ENCODE results near the gene SEPTIN1. TPM values are rescaled to one million over a fixed set of nuclear protein-coding genes. Genes with fewer than 3 reads are reported as not detected.
"Not testable (repeated sequence)": the region's sequence is repeated elsewhere in the genome, so short reads cannot be mapped to it uniquely, and the experiment has no call there.

SEPTIN1 gene
- total RNA-seq, 1 experiment from 2014 or later = 7.6 TPM

- ChIA-PET POLR2A (ENCODE audit: unreplicated experiment) (no interaction called here), CTCF (no interaction called here)
- no peak for TF ChIP-seq EZH2 (IDR thresholded peaks at IDR 0.05; ENCODE audit: low read depth)
- no peak for TF ChIP-seq CTCF (conservative IDR thresholded peaks at IDR 0.05)
- BruUV-seq (replicated peaks) = no TSS peak
- Histone ChIP-seq H3K9me2 (ENCODE audit: insufficient read depth) (no peaks in the 10 kb centered on the region), H3K27ac (no peak overlapping the region), H3K27me3 (ENCODE audit: insufficient read depth, low read depth) (no peaks in the 10 kb centered on the region), H3K79me2 (ENCODE audit: low read depth) (peaks cover 2% of the 10 kb centered on the region), H3K4me3 (no peak overlapping the region), H3K9me3 (ENCODE audit: insufficient read depth, low read depth) (no peaks in the 10 kb centered on the region), H3K4me2 (no peak overlapping the region), H2AFZ (no peak overlapping the region), H4K20me1 (ENCODE audit: insufficient read depth) (no peaks in the 10 kb centered on the region; the same call in 1 of the 2 replicates), H3K36me3 (ENCODE audit: low read depth) (peaks cover 13% of the 10 kb centered on the region; the same call in 1 of the 2 replicates), H3K4me1 (replicated peaks; ENCODE audit: insufficient read depth) (no peaks in the 10 kb centered on the region), H3F3A (ENCODE audit: insufficient read depth, low read depth) (peaks cover 24% of the 10 kb centered on the region; the same call in 1 of the 2 replicates)
- no peak for DNase-seq
- intact Hi-C loops (cut with micrococcal nuclease; ENCODE audit: unreplicated experiment) = no loop called here
These were observed 34.2 kb downstream of the SEPTIN1 start for GRCh38 chr16:30348113-30348512.

GRCh38 chr16:30346286-30346685 lies 36.1 kb downstream of the SEPTIN1 start:
- Histone ChIP-seq H2AFZ (no peak overlapping the region), H4K20me1 (ENCODE audit: insufficient read depth) (no peaks in the 10 kb centered on the region), H3K4me2 (no peak overlapping the region), H3K9me3 (ENCODE audit: insufficient read depth, low read depth) (no peaks in the 10 kb centered on the region), H3K4me3 (no peak overlapping the region), H3K4me1 (replicated peaks; ENCODE audit: insufficient read depth) (no peaks in the 10 kb centered on the region), H3K79me2 (ENCODE audit: low read depth) (no peaks in the 10 kb centered on the region), H3F3A (ENCODE audit: insufficient read depth, low read depth) (peaks cover 24% of the 10 kb centered on the region; the same call in 1 of the 2 replicates), H3K27me3 (ENCODE audit: insufficient read depth, low read depth) (no peaks in the 10 kb centered on the region), H3K36me3 (ENCODE audit: low read depth) (peaks cover 8% of the 10 kb centered on the region; the same call in 1 of the 2 replicates), H3K9me2 (ENCODE audit: insufficient read depth) (no peaks in the 10 kb centered on the region), H3K27ac (no peak overlapping the region)
- ChIA-PET POLR2A (ENCODE audit: unreplicated experiment) (no interaction called here), CTCF (no interaction called here)
- no peak for TF ChIP-seq EZH2 (IDR thresholded peaks at IDR 0.05; ENCODE audit: low read depth)
- no peak for TF ChIP-seq CTCF (conservative IDR thresholded peaks at IDR 0.05)
- intact Hi-C loops (cut with micrococcal nuclease; ENCODE audit: unreplicated experiment) = no loop called here
- BruUV-seq (replicated peaks) = no TSS peak
- no peak for DNase-seq

- H3F3A ChIP-seq (ENCODE audit: insufficient read depth, low read depth); POLR2A ChIA-PET (ENCODE audit: unreplicated experiment); intact Hi-C loops (cut with micrococcal nuclease; ENCODE audit: unreplicated experiment); H3K9me3 ChIP-seq (ENCODE audit: insufficient read depth, low read depth); DNase-seq; H3K27me3 ChIP-seq (ENCODE audit: insufficient read depth, low read depth); BruUV-seq (replicated peaks); CTCF ChIA-PET; H3K36me3 ChIP-seq (ENCODE audit: low read depth); H3K4me2 ChIP-seq; H3K4me1 ChIP-seq (replicated peaks; ENCODE audit: insufficient read depth); H3K9me2 ChIP-seq (ENCODE audit: insufficient read depth); H3K27ac ChIP-seq; H3K4me3 ChIP-seq; H4K20me1 ChIP-seq (ENCODE audit: insufficient read depth); H2AFZ ChIP-seq; H3K79me2 ChIP-seq (ENCODE audit: low read depth): not testable (repeated sequence)
These were observed 38.9 kb downstream of the SEPTIN1 start for GRCh38 chr16:30343491-30343820.

GRCh38 chr16:30342751-30343490 lies 39.4 kb downstream of the SEPTIN1 start:
- no peak overlapping the region for H3K4me3 ChIP-seq
- no peaks in the 10 kb centered on the region for H3K79me2 ChIP-seq (ENCODE audit: low read depth)
- BruUV-seq (replicated peaks) = no TSS peak
- CTCF ChIA-PET = no interaction called here
- H3K27me3 ChIP-seq (ENCODE audit: insufficient read depth, low read depth) = no peaks in the 10 kb centered on the region
- no peak overlapping the region for H2AFZ ChIP-seq
- H4K20me1 ChIP-seq (ENCODE audit: insufficient read depth) = no peaks in the 10 kb centered on the region
- H3K27ac ChIP-seq = no peak overlapping the region
- POLR2A ChIA-PET (ENCODE audit: unreplicated experiment) = no interaction called here
- no peaks in the 10 kb centered on the region for H3K4me1 ChIP-seq (replicated peaks; ENCODE audit: insufficient read depth)
- no peaks in the 10 kb centered on the region; the same call in 1 of the 2 replicates for H3F3A ChIP-seq (ENCODE audit: insufficient read depth, low read depth)
- TF ChIP-seq EZH2 (IDR thresholded peaks at IDR 0.05; ENCODE audit: low read depth) = no peak
- H3K9me3 ChIP-seq (ENCODE audit: insufficient read depth, low read depth) = no peaks in the 10 kb centered on the region
- intact Hi-C loops (cut with micrococcal nuclease; ENCODE audit: unreplicated experiment) = no loop called here
- no peaks in the 10 kb centered on the region for H3K9me2 ChIP-seq (ENCODE audit: insufficient read depth)
- H3K4me2 ChIP-seq = no peak overlapping the region
- no peak for DNase-seq
- no peaks in the 10 kb centered on the region for H3K36me3 ChIP-seq (ENCODE audit: low read depth)

GRCh38 chr16:30341971-30342370 lies 40.4 kb downstream of the SEPTIN1 start:
- H3K4me3 ChIP-seq; intact Hi-C loops (cut with micrococcal nuclease; ENCODE audit: unreplicated experiment); H3K4me2 ChIP-seq; H3K27me3 ChIP-seq (ENCODE audit: insufficient read depth, low read depth); DNase-seq; H3K9me2 ChIP-seq (ENCODE audit: insufficient read depth); H2AFZ ChIP-seq; H4K20me1 ChIP-seq (ENCODE audit: insufficient read depth); BruUV-seq (replicated peaks); H3F3A ChIP-seq (ENCODE audit: insufficient read depth, low read depth); H3K27ac ChIP-seq; H3K36me3 ChIP-seq (ENCODE audit: low read depth); H3K4me1 ChIP-seq (replicated peaks; ENCODE audit: insufficient read depth); H3K9me3 ChIP-seq (ENCODE audit: insufficient read depth, low read depth); H3K79me2 ChIP-seq (ENCODE audit: low read depth): not testable (repeated sequence)
- POLR2A ChIA-PET (ENCODE audit: unreplicated experiment) = interaction anchor here (0.7 kb wide), 1 partner anchor 398 kb away, joined by 14 read pairs; no protein-coding TSS in a partner anchor
- CTCF ChIA-PET = interaction anchor here (0.6 kb wide), 1 partner anchor 349 kb away, joined by 4 read pairs; no protein-coding TSS in a partner anchor
